Globus pallidus (tissue), 1 donor: ENCODE data around the gene PIK3R1.

Source experiments
- DNase-seq: peaks from one replicate; pipeline ENCODE4 v3.0.0-alpha.2; 2015; ENCODE audit warnings: low spot score

The PIK3R1 gene

DNA sequence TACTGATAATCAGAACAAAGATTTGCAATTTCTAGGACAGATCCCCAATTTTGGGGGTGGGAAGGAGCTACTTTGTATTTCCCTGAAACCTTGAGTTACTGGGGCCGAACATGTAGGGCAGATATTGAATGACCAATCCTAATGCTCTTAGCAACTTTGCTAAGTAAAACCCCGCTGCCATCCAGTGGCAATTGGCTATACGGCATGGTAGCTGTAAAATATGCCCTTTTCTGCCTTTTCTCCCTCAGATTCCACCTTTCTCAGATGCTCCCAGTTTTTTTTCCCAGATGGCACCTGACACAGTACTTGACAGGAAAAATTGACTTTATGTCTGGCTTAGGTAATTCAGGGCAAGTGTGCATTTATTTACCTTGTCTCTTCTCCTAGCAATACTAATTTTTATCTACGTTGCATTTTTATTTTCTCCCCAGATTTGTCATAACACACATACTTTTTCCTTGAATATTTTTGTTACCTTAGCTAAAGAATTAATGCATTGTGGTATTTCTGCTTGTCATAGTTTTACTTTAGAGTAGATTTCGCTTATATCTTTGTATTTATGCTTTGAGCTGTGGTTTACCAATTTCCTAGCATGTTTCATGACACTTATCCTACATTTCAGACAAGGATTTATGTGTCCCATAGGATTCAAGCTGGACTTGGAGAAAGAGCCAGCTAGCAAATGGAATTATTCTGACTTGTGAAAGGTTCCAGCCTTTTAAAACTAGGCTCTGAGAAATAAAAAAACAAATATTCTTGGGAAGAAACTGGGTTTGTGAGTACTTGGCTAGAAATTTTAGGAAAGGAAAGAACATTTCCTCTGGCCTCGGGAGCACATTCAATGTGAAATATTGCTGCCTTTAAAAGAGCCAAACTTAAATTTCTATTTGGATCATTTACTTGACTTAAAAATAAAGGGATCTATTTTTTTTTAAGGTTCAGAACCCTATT lies 37.4 kb downstream of the PIK3R1 start:
- DNase-seq = peak; percentile 87

GRCh38 chr5:68253624-68254585 lies 38.3 kb downstream of the PIK3R1 start:
- no peak for DNase-seq

DNA sequence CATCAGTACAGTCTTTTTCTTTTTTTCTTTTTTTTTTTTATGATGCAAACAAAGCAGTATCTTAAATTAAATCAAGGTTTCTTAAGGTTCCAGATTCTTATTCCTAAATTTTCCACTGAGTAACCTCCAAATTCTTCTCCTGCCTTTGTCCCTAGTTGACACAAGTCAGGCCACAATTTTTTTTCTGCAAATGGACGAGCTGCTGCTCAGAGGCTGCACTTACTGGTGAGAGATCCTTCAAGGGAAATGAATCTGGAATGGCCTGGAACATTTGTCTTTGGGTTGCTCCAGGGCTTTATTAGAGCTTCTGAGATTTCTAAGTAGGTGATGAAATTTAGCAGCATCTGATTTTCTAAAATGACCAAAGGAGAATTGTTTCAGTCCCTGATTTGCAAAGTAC lies 39.3 kb downstream of the PIK3R1 start:
- no peak for DNase-seq

DNA sequence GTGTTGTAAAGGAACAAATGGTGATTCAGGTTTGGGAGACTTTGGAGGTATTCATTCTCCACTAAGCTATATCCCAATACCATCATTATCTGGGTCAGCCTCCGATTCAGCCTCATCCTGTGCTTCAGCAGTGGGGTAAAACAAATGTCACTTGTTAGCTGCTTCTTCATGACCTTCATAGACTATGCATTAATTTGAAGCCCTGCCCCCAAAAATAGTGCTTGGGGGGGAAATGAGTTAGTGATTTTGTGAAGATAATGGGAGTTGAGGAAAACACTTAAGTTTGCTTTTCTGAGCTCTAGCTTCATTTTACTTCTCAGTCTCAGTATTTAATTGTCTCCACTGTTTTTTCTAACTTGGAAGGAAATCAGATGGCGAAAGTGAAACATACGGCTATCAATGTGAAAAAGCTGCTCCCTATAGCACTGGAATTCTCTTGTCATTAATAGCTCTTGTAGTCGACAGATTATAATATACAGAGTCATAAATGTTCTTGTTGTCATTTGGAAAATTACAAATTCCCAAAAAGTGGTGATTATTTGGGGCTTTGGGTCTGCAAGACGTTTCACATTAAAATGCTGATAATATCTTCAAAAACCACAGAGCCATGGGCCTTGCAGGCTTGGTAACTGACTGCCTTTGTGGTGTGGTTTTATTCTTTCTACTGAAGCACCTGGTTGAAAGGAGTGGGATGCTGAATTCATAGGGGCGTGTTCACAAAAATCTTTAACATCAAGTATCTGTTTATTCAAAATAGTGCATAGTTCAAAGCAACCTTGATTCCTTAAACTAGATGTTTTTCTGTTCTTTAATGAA lies 40.0 kb downstream of the PIK3R1 start:
- no peak for DNase-seq

- no peak for DNase-seq
Observed at GRCh38 chr5:68257210-68257609, 41.7 kb downstream of the PIK3R1 start.

- no peak for DNase-seq
Observed at GRCh38 chr5:68258531-68258930, 43.0 kb downstream of the PIK3R1 start.

- DNase-seq = no peak
Observed at GRCh38 chr5:68259700-68260099, 44.1 kb downstream of the PIK3R1 start.

- no peak for DNase-seq
Observed at GRCh38 chr5:68260467-68260866, 44.9 kb downstream of the PIK3R1 start.

- DNase-seq = no peak
Observed at GRCh38 chr5:68261169-68261568, 45.6 kb downstream of the PIK3R1 start.

DNA sequence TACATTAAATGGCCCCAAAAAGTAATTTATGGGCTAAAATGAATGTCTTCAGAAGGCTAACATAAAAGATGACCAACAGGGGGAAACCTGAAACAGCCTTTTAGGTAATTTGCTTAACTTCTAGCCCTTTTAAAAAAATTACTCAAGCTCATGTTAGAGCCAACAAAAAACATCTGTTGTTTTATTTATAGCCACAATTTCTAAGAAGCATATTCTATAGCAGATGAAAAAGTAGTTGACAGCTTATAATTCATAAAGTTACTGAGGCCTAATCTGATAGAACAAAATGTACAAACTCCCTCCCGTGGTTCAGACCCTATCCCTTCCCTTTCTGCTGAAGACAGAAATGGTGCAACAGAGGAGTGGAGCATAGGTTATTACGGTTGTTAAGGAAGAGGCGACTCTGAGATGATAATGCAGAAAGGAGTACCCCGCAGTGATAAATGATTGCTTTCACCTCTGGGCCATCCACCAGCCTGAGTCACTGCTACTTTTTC lies 46.1 kb downstream of the PIK3R1 start:
- DNase-seq = no peak

GRCh38 chr5:68264024-68264956 lies 48.7 kb downstream of the PIK3R1 start:
- no peak for DNase-seq

- no peak for DNase-seq
Observed at GRCh38 chr5:68265347-68265746, 49.8 kb downstream of the PIK3R1 start.

DNA sequence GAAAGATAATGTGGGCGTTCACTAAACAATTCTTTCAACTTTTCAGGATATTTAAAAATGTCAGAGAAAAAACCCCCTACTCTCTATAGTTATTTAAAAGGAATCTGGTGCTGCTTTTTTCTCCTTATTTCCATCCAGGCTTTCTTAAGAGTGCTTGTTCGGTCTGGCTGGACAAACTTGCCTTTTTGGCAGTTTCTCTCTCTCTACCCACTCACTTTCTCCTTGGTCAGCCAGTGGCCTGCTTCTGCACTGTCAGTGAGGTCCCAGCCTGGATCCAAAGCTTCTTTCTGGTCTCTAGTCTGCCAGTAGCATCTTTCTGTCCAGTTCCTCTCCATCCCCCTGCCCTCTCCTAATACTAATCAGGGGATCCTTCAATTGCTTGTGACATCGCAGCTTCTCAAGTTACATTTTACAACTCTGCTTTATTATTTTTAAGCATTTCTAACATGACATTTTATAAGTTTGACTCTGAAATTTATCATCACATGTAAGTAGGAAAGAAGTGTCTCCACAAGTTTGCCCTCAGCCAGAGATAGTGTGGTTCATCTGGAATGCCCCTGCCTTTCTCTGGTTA lies 50.4 kb downstream of the PIK3R1 start:
- no peak for DNase-seq

DNA sequence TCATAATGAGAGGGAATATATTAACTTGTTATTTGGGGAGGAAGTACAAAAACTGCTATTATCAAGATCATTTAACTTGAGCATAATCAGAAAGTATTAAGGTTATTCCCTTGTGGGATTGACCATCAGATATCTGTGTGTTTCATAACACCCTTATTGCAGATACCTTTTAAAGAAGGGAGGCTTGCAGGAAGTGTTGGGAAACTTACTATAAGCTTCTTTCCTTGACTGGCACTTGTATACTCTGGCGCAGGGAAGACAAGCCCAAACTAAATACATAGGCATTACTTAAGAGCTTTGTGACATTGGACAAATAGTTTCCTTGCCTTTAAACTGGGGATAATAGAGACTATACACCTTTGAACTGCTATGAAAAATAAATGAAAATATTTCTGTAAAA lies 50.9 kb downstream of the PIK3R1 start:
- no peak for DNase-seq

DNA sequence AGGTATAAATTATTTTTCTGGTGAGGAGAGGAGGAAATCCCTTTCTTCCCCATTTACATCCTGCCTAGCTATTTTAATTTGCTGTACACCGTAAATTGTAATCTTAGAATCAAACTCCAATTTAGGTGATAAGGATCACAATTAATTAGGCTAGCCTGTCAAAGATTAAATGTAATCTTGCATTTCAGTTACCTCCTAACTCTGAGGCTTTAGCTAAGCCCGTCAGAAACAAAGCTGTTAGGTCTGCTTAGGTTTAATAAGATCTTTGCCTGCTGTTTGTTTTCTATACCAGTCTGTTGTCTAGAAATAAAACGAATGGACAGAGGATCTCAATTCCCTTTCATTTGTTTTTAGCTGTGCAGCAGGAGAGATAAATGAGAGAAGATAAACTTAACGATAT lies 51.5 kb downstream of the PIK3R1 start:
- DNase-seq = no peak

GRCh38 chr5:68268101-68268851 lies 52.7 kb downstream of the PIK3R1 start:
- DNase-seq = no peak

DNA sequence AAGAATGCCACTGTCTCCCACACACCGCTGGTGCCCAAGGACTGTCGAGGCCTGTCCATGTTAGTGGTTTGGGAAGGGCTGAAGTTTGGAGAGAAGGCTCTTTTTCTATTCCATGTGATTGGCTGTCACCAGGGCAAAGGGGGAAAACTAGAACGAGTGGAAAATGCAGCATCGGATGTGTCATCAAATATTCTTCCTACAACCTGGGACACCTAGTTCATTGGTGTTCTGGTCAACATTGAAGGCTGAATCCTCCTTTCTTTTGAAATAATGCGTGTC lies 53.2 kb downstream of the PIK3R1 start:
- no peak for DNase-seq

DNA sequence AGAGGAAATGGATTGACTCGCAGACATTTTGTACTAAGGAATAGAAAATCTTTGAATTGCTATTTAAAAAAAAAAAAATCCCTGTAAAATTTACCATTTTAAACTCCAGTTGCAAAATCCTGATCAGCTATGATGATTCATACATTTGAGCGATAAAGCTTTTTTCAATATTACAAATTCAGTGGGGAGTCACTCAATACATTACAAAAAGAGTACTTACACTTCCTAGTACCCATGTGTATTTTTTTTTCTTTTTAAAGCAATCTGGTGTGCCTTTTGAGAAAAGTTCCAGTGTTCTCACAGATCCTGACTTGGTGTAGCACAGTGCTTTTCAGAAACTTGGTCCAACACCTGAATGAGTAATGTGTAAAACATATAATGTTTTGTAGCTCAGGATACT lies 54.3 kb downstream of the PIK3R1 start:
- DNase-seq = no peak

- no peak for DNase-seq
Observed at GRCh38 chr5:68270399-68270975, 54.9 kb downstream of the PIK3R1 start.
